ENCODE data around the gene SLC2A9.

SLC2A9 gene

DNA sequence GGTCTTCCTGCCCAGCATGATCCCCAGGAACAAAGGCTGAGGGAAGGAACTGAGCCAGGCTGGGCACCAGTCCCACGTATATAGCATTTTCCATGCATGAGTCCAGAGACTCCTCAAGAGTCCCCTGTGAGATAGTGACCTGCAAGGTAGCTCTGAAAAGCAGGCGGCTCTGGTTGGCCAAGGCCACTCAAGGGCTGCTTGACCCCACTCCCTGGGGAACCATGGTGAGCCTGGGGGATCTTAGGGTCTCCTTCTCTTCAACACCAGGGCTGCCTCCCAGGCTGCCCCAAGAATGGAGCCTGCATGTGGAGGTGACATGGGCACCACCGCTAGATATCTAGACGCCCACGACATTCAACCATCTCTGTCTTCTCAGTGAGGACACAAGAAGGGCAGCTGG lies 79.2 kb downstream of the SLC2A9 start:
- H3K9ac ChIP-seq (ENCODE audit: low read length) = no peak overlapping the region
- no peaks in the 10 kb centered on the region for H3K36me3 ChIP-seq (replicated peaks; ENCODE audit: low read depth, low read length)

DNA sequence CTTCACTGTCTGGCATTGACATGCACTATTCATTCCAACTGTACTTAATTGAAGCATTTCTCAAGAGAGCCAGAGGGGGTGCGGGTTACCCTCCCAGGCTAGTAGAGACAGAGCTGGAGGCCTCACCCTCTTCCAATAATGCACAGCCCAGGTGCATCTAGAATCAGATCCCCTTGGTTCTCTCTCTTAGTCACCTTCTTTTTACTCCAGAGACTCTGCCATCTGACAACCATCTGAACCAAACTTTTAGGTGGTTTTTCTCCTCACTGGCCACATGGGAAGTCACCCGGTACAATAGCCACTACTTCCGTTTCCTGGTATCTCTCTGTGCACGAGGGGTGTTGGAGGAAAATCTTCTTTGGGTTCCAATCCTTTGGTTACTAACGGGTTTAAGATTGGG lies 81.3 kb downstream of the SLC2A9 start:
- Histone ChIP-seq H3K4me1 (ENCODE audit: low read length) (peaks cover 12% of the 10 kb centered on the region), H2AFZ (ENCODE audit: low read depth, low read length) (peak overlapping the region; percentile 96), H4K20me1 (ENCODE audit: insufficient read depth, low read length) (no peaks in the 10 kb centered on the region), H3K9ac (ENCODE audit: low read length) (no peak overlapping the region), H3K4me2 (ENCODE audit: low read length) (peak overlapping the region; percentile 15), H3K9me3 (ENCODE audit: insufficient read depth, low read length) (no peaks in the 10 kb centered on the region), H3K27me3 (ENCODE audit: low read depth, low read length) (no peaks in the 10 kb centered on the region), H3K4me3 (ENCODE audit: low read length) (no peak overlapping the region), H3K27ac (ENCODE audit: low read length) (no peak overlapping the region), H3K36me3 (replicated peaks; ENCODE audit: low read depth, low read length) (no peaks in the 10 kb centered on the region), H3K79me2 (ENCODE audit: low read length) (no peaks in the 10 kb centered on the region)
- no peak for TF ChIP-seq EZH2phosphoT487 (IDR thresholded peaks at IDR 0.05; ENCODE audit: low read depth)
- TF ChIP-seq, protein P1, sequence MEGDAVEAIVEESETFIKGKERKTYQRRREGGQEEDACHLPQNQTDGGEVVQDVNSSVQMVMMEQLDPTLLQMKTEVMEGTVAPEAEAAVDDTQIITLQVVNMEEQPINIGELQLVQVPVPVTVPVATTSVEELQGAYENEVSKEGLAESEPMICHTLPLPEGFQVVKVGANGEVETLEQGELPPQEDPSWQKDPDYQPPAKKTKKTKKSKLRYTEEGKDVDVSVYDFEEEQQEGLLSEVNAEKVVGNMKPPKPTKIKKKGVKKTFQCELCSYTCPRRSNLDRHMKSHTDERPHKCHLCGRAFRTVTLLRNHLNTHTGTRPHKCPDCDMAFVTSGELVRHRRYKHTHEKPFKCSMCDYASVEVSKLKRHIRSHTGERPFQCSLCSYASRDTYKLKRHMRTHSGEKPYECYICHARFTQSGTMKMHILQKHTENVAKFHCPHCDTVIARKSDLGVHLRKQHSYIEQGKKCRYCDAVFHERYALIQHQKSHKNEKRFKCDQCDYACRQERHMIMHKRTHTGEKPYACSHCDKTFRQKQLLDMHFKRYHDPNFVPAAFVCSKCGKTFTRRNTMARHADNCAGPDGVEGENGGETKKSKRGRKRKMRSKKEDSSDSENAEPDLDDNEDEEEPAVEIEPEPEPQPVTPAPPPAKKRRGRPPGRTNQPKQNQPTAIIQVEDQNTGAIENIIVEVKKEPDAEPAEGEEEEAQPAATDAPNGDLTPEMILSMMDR (IDR thresholded peaks at IDR 0.05; ENCODE audit: low read depth, low read length) = no peak

More for the DNA sequence above, 79.2 kb downstream of the SLC2A9 start:
- H3K4me2 ChIP-seq (ENCODE audit: low read length) = no peak overlapping the region
- no peak overlapping the region for H3K4me3 ChIP-seq (ENCODE audit: low read length)
- no peaks in the 10 kb centered on the region for H3K27me3 ChIP-seq (ENCODE audit: low read depth, low read length)
- no peak overlapping the region for H3K27ac ChIP-seq (ENCODE audit: low read length)
- H3K9me3 ChIP-seq (ENCODE audit: insufficient read depth, low read length) = no peaks in the 10 kb centered on the region
- no peaks in the 10 kb centered on the region for H3K79me2 ChIP-seq (ENCODE audit: low read length)
- TF ChIP-seq, protein P1 (IDR thresholded peaks at IDR 0.05; ENCODE audit: low read depth, low read length) = no peak
- no peak for TF ChIP-seq EZH2phosphoT487 (IDR thresholded peaks at IDR 0.05; ENCODE audit: low read depth)
- peaks cover 12% of the 10 kb centered on the region for H3K4me1 ChIP-seq (ENCODE audit: low read length)
- no peak overlapping the region for H2AFZ ChIP-seq (ENCODE audit: low read depth, low read length)
- H4K20me1 ChIP-seq (ENCODE audit: insufficient read depth, low read length) = no peaks in the 10 kb centered on the region

DNA sequence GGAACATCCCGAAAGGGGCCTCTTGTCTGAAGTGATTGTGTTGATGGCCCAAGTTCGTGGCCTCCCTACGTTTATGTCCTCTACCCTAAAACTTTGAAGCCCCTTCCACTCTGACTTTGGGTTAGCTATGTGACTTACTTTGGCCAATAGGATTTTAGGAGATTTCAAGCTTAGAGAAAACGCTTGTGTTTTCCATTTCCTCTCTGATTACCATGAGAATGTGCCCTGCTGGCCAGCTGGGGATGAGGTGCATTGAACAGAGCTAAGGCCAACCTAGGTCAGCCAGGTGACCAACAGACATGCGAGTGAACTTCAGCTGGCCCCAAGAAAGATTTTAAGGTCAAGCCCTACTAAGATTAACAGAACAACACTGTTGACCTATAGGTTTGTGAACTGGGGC lies 82.4 kb downstream of the SLC2A9 start:
- Histone ChIP-seq H3K79me2 (ENCODE audit: low read length) (no peaks in the 10 kb centered on the region), H3K4me1 (ENCODE audit: low read length) (peaks cover 12% of the 10 kb centered on the region), H2AFZ (ENCODE audit: low read depth, low read length) (no peak overlapping the region), H3K4me2 (ENCODE audit: low read length) (no peak overlapping the region), H3K9ac (ENCODE audit: low read length) (no peak overlapping the region), H3K36me3 (replicated peaks; ENCODE audit: low read depth, low read length) (no peaks in the 10 kb centered on the region), H4K20me1 (ENCODE audit: insufficient read depth, low read length) (no peaks in the 10 kb centered on the region), H3K27ac (ENCODE audit: low read length) (no peak overlapping the region), H3K9me3 (ENCODE audit: insufficient read depth, low read length) (no peaks in the 10 kb centered on the region), H3K4me3 (ENCODE audit: low read length) (no peak overlapping the region), H3K27me3 (ENCODE audit: low read depth, low read length) (no peaks in the 10 kb centered on the region)
- TF ChIP-seq, protein P1 (IDR thresholded peaks at IDR 0.05; ENCODE audit: low read depth, low read length) = no peak
- no peak for TF ChIP-seq EZH2phosphoT487 (IDR thresholded peaks at IDR 0.05; ENCODE audit: low read depth)

DNA sequence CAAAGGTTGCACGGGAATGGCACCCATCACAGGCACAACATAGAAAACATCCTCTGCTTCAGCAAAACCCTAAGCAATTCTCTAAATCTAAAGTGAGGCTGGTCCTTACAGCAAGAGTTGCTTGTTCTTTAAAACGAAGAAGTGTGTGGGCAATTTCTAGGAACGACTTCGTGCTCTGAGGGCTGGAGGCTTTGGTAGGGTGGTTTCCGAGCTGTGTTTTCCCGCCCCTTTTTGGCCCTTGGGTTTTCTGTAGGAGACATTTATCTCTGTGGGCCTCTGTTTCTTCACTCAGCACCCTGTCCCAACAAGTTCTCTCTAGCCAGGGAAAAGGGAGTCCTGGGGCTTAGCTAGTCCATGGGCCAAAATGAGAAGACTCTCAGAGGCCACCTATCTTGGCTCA lies 84.2 kb downstream of the SLC2A9 start:
- Histone ChIP-seq H2AFZ (ENCODE audit: low read depth, low read length) (no peak overlapping the region), H3K4me3 (ENCODE audit: low read length) (no peak overlapping the region), H4K20me1 (ENCODE audit: insufficient read depth, low read length) (no peaks in the 10 kb centered on the region), H3K9me3 (ENCODE audit: insufficient read depth, low read length) (no peaks in the 10 kb centered on the region), H3K27me3 (ENCODE audit: low read depth, low read length) (no peaks in the 10 kb centered on the region), H3K9ac (ENCODE audit: low read length) (no peak overlapping the region), H3K4me1 (ENCODE audit: low read length) (peaks cover 12% of the 10 kb centered on the region), H3K4me2 (ENCODE audit: low read length) (no peak overlapping the region), H3K27ac (ENCODE audit: low read length) (no peak overlapping the region), H3K36me3 (replicated peaks; ENCODE audit: low read depth, low read length) (no peaks in the 10 kb centered on the region), H3K79me2 (ENCODE audit: low read length) (no peaks in the 10 kb centered on the region)
- TF ChIP-seq, protein P1 (IDR thresholded peaks at IDR 0.05; ENCODE audit: low read depth, low read length) = no peak

Measured in OCI-LY3 (cell line).